ENCODE measurements around the gene SLC17A7. TPM values are rescaled to one million over a fixed set of nuclear protein-coding genes. Genes with fewer than 3 reads are reported as not detected.

The SLC17A7 gene
- total and polyA plus RNA-seq, 2 of the 13 experiments (the other 11 are each of a cell fraction or from before 2014, with no cell fraction given) = 0.32 TPM; not detected in 1

- TF ChIP-seq ZBTB33 (CRISPR knock-in tag; IDR thresholded peaks at IDR 0.05) (0 out of 2 replicates have a peak, but pooled peaks have one; percentile 16), ZNF275 (CRISPR knock-in tag; IDR thresholded peaks at IDR 0.05; ENCODE audit: borderline replicate concordance) (no peak), EP300 (IDR thresholded peaks at IDR 0.05; ENCODE audit: low read depth in 2 of 2, low read length in 2 of 2) (no peak), EP300 (CRISPR knock-in tag; IDR thresholded peaks at IDR 0.05; ENCODE audit: borderline replicate concordance) (no peak), SUZ12 (IDR thresholded peaks at IDR 0.05; ENCODE audit: low read depth, low read length) (peak; percentile 28; the same call in 1 of the 2 replicates), LBX2 (CRISPR knock-in tag; IDR thresholded peaks at IDR 0.05; ENCODE audit: borderline replicate concordance) (no peak), SP4 (CRISPR knock-in tag; IDR thresholded peaks at IDR 0.05) (peak; percentile 41; the same call in 1 of the 2 replicates), IRF9 (CRISPR knock-in tag; IDR thresholded peaks at IDR 0.05; ENCODE audit: borderline replicate concordance) (no peak), ZNF670 (CRISPR knock-in tag; IDR thresholded peaks at IDR 0.05; ENCODE audit: borderline replicate concordance) (no peak), RAD51 (IDR thresholded peaks at IDR 0.05; ENCODE audit: borderline replicate concordance) (no peak), ZNF607 (CRISPR knock-in tag; IDR thresholded peaks at IDR 0.05; ENCODE audit: borderline replicate concordance) (no peak), ZNF10 (CRISPR knock-in tag; IDR thresholded peaks at IDR 0.05; ENCODE audit: borderline replicate concordance, low read depth) (no peak), ETV6 (CRISPR knock-in tag; conservative IDR thresholded peaks at IDR 0.05) (no peak), TCF7L2 (IDR thresholded peaks at IDR 0.05; ENCODE audit: low read depth, low read length) (no peak), PAF1 (CRISPR knock-in tag; IDR thresholded peaks at IDR 0.05) (no peak), ZFY (CRISPR knock-in tag; IDR thresholded peaks at IDR 0.05) (0 out of 2 replicates have a peak, but pooled peaks have one; percentile 22), ZBTB2 (CRISPR knock-in tag; IDR thresholded peaks at IDR 0.05; ENCODE audit: low read depth) (no peak), ZNF678 (CRISPR knock-in tag; IDR thresholded peaks at IDR 0.05) (no peak), JUND (CRISPR knock-in tag; IDR thresholded peaks at IDR 0.05) (no peak), ZMAT3 (CRISPR knock-in tag; conservative IDR thresholded peaks at IDR 0.05) (no peak), PHF8 (CRISPR knock-in tag; IDR thresholded peaks at IDR 0.05) (no peak), ZNF737 (CRISPR knock-in tag; IDR thresholded peaks at IDR 0.05; ENCODE audit: borderline replicate concordance) (no peak), ATF7-NPFF (CRISPR knock-in tag; IDR thresholded peaks at IDR 0.05; ENCODE audit: low read depth) (no peak), SNAPC2 (CRISPR knock-in tag; IDR thresholded peaks at IDR 0.05) (no peak)
These were observed 49.5 kb downstream of the SLC17A7 start (continued) for GRCh38 chr19:49391581-49392399.
